ENCODE data around the gene APOE. TPM values are rescaled to one million over a fixed set of nuclear protein-coding genes. Genes with fewer than 3 reads are reported as not detected.

APOE gene
- total and polyA plus RNA-seq, 2 of the 13 experiments (the other 11 are each of a cell fraction or from before 2014, with no cell fraction given), result 1,328 to 1,470 TPM

GRCh38 chr19:44875666-44876451 is 29.7 kb upstream of the APOE start (continued):
- no peak for TF ChIP-seq GATA4 (IDR thresholded peaks at IDR 0.05; ENCODE audit: borderline replicate concordance, low read depth)
- no peak for TF ChIP-seq TAF1 (CRISPR knock-in tag; IDR thresholded peaks at IDR 0.05)
- TF ChIP-seq POLR2AphosphoS2 (IDR thresholded peaks at IDR 0.05; ENCODE audit: low read depth, low read length), result no peak
- no peak for TF ChIP-seq ZNF558 (CRISPR knock-in tag; IDR thresholded peaks at IDR 0.05; ENCODE audit: borderline replicate concordance)

GRCh38 chr19:44876930-44877535 is 28.6 kb upstream of the APOE start:
- BruUV-seq (replicated peaks), result no TSS peak
- H3K9me3 ChIP-seq (ENCODE audit: low read length), result no peaks in the 10 kb centered on the region
- intact Hi-C loops (cut with micrococcal nuclease; ENCODE audit: unreplicated experiment), result no loop called here
- H3K4me3 ChIP-seq (replicated peaks in 1 of 3; ENCODE audit: insufficient read depth in 1 of 3, low read depth in 2 of 3, low read length in 3 of 3), result no peak overlapping the region
- H3K27me3 ChIP-seq (ENCODE audit: control insufficient read depth in 1 of 2, insufficient read depth in 2 of 2, low read length in 2 of 2), result no peaks in the 10 kb centered on the region
- DNase-seq (ENCODE audit: low spot score) (no peak), FAIRE-seq (no peak), ATAC-seq (no peak)
- no peak overlapping the region for H3K4me2 ChIP-seq (ENCODE audit: low read depth, low read length)
- H3K9ac ChIP-seq (ENCODE audit: insufficient read depth, low read depth, low read length), result no peak overlapping the region
- no peaks in the 10 kb centered on the region for H4K20me1 ChIP-seq (ENCODE audit: insufficient read depth, low read length)
- H3K4me1 ChIP-seq (ENCODE audit: insufficient read depth, low read length), result peaks cover 15% of the 10 kb centered on the region
- no peak for TF ChIP-seq ELF1 (CRISPR knock-in tag; IDR thresholded peaks at IDR 0.05)
- no peak for TF ChIP-seq KAT2B (IDR thresholded peaks at IDR 0.05; ENCODE audit: borderline replicate concordance, low read depth, low read length)
- TF ChIP-seq NFKB2 (CRISPR knock-in tag; IDR thresholded peaks at IDR 0.05; ENCODE audit: borderline replicate concordance), result no peak
- TF ChIP-seq ZNF546 (CRISPR knock-in tag; conservative IDR thresholded peaks at IDR 0.05), result no peak
- no peak for TF ChIP-seq ZNF709 (CRISPR knock-in tag; IDR thresholded peaks at IDR 0.05)
- no peak for TF ChIP-seq ERF (CRISPR knock-in tag; IDR thresholded peaks at IDR 0.05)
- TF ChIP-seq NR0B2 (CRISPR knock-in tag; IDR thresholded peaks at IDR 0.05), result no peak
- POLR2A ChIA-PET, result no interaction called here
- CTCF ChIA-PET (ENCODE audit: low intra/inter-chr PET ratio, low total read pairs), result no interaction called here
- no peak overlapping the region for H2AFZ ChIP-seq (ENCODE audit: low read length)
- in situ Hi-C loops (cut with HindIII; ENCODE audit: extremely low pct_ligation_motif_present, low pct_unique_long_range_greater_than_20kb), result no loop called here
- H3K79me2 ChIP-seq (ENCODE audit: insufficient read depth, low read length), result no peaks in the 10 kb centered on the region
- H3K36me3 ChIP-seq (replicated peaks in 1 of 2; ENCODE audit: control insufficient read depth in 1 of 2, insufficient read depth in 2 of 2, low read length in 2 of 2), result peaks cover 38 to 71% of the 10 kb centered on the region in 2 experiments
- WGBS (ENCODE audit: low lambda C conversion rate), result 93% methylated on average over 5 of the region's 5 CpGs
- no peak overlapping the region for H3K27ac ChIP-seq (ENCODE audit: extremely low read length, insufficient read depth, low read length)

Measured in HepG2 (cell line).